Keratinocyte (primary cell): Measurements from ENCODE around the gene PAIP2B. TPM values are rescaled to one million over a fixed set of nuclear protein-coding genes. Genes with fewer than 3 reads are reported as not detected.

Experiments used
- DNase-seq: peaks from one replicate; pipeline ENCODE4 v3.0.0-alpha.2; 2011; ENCODE audit warnings: low read depth, missing footprints, low spot score
- FAIRE-seq: peaks from 2 replicates; lab custom pipeline; 2011; peaks lifted over from hg19 to GRCh38; lab: Jason Lieb, UNC
- H2AFZ ChIP-seq: 2 replicates; pipeline ENCODE4 v1.6.0; 2012; ENCODE audit warnings: low read length, control low read depth, inconsistent platforms; ENCODE audit not compliant: control insufficient read depth
- H3K27ac ChIP-seq: 2 replicates; pipeline ENCODE4 v1.5.1; 2011; ENCODE audit warnings: low read length; ENCODE audit not compliant: control insufficient read depth, insufficient read depth
- H3K27me3 ChIP-seq: 3 replicates; pipeline ENCODE4 v1.6.0; 2011; ENCODE audit warnings: low read length; ENCODE audit not compliant: control insufficient read depth, insufficient read depth; ENCODE audit errors: extremely low read depth
- H3K36me3 ChIP-seq, 2 experiments: 2 replicates in 1 of 2; 3 replicates in 1 of 2; pipeline ENCODE4 v1.5.1; 2011; ENCODE audit warnings: low read length in 2 of 2, mild to moderate bottlenecking in 1 of 2; ENCODE audit not compliant: control insufficient read depth in 2 of 2, insufficient read depth in 2 of 2; ENCODE audit errors: extremely low read depth in 1 of 2
- H3K4me1 ChIP-seq: 3 replicates; pipeline ENCODE4 v1.5.1; 2011; ENCODE audit warnings: low read length; ENCODE audit not compliant: control insufficient read depth, insufficient read depth; ENCODE audit errors: extremely low read depth
- H3K4me2 ChIP-seq: 3 replicates; pipeline ENCODE4 v1.6.0; 2011; ENCODE audit warnings: low read depth, low read length; ENCODE audit not compliant: control insufficient read depth, insufficient read depth; ENCODE audit errors: extremely low read depth
- H3K4me3 ChIP-seq, 3 experiments: fragments of 200-600 bp in 1 of 3; sonication (generic) in 1 of 3; 2 replicates in 2 of 3; 3 replicates in 1 of 3; pipeline ENCODE4 v1.5.1; 2011 to 2016; ENCODE audit warnings: low read length in 3 of 3, mild to moderate bottlenecking in 3 of 3, control low read depth in 2 of 3, inconsistent platforms in 1 of 3, low read depth in 1 of 3, mixed read lengths in 1 of 3, mixed run types in 1 of 3, moderate library complexity in 1 of 3; ENCODE audit not compliant: control insufficient read depth in 2 of 3, insufficient read depth in 2 of 3; ENCODE audit errors: extremely low read depth in 1 of 3
- H3K79me2 ChIP-seq: 2 replicates; pipeline ENCODE4 v1.6.0; 2012; ENCODE audit warnings: low read length; ENCODE audit not compliant: control insufficient read depth, insufficient read depth
- H3K9ac ChIP-seq: 3 replicates; pipeline ENCODE4 v1.6.0; 2011; ENCODE audit warnings: low read length; ENCODE audit not compliant: control insufficient read depth, insufficient read depth; ENCODE audit errors: extremely low read depth
- H3K9me1 ChIP-seq: 3 replicates; pipeline ENCODE4 v1.6.0; 2011; ENCODE audit warnings: low read length; ENCODE audit not compliant: control insufficient read depth, insufficient read depth; ENCODE audit errors: extremely low read depth
- H3K9me3 ChIP-seq: 2 replicates; pipeline ENCODE4 v1.5.1; 2012; ENCODE audit warnings: low read depth, low read length; ENCODE audit not compliant: control insufficient read depth
- H4K20me1 ChIP-seq: 3 replicates; pipeline ENCODE4 v1.6.0; 2011; ENCODE audit warnings: low read length; ENCODE audit not compliant: control insufficient read depth, insufficient read depth; ENCODE audit errors: extremely low read depth
- EZH2 ChIP-seq: IDR thresholded peaks from one replicate; pipeline ENCODE4 v1.6.1; 2012; ENCODE audit warnings: inconsistent platforms, mild to moderate bottlenecking, low read length, moderate library complexity
- dilution Hi-C: fragments of 300-500 bp; cut with MboI; formaldehyde crosslinking; loops from one replicate; pipeline ENCODE4 v1.7.0; 2020; ENCODE audit warnings: low sequenced_read_pairs; ENCODE audit not compliant: extremely low pct_ligation_motif_present
- polyA plus RNA-seq, 5 experiments: library from polyadenylated mRNA; depleted of rRNA in 3 of 5; stranded (reverse) in 3 of 5; stranded (forward) in 1 of 5; unstranded in 1 of 5; fragments of >200 nt; gene quantifications; 1 replicate in 1 of 5; 2 replicates in 3 of 5; 3 replicates in 1 of 5; pipeline versions ENCODE4 v1.2.1 to v1.2.3, GENCODE V29; 2011 to 2012; ENCODE audit warnings: missing spikeins in 2 of 5, low read depth in 1 of 5, low replicate concordance in 1 of 5
- TF ChIP-seq, protein P1 (sequence below), 3 experiments: IDR thresholded peaks in 1 of 3; conservative IDR thresholded peaks in 1 of 3; optimal IDR thresholded peaks in 1 of 3; 2 replicates in 2 of 3; 3 replicates in 1 of 3; pipeline versions ENCODE3 to v1.5.1; 2011; ENCODE audit warnings: low read length in 3 of 3, mild to moderate bottlenecking in 3 of 3, moderate library complexity in 2 of 3, control low read depth in 1 of 3, inconsistent platforms in 1 of 3; ENCODE audit not compliant: insufficient read depth in 2 of 3; ENCODE audit errors: extremely low read depth in 1 of 3

Gene PAIP2B
- polyA plus RNA-seq, 1 donor (not counting 4 experiments of a cell fraction or from before 2014, with no cell fraction given): 1.7 TPM

DNA sequence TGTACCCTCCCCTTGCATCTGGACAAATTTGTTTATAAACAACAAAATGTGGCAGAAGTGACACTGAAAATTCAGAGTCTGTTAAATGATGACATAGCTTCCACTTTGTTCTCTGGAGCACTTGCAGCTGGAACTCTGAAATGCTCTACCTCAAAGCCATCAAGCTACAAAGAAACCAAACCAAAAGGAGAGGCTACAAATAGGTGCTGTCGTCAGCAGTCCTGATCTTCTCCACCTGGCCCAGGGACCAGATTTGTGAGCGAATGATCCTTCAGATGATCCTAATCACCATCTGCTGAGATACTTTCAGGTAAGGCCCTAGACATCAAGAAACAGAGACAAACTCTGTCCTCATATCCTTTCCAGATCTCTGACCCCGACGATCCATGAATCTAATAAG lies 27.9 kb upstream of the PAIP2B start:
- Histone ChIP-seq H2AFZ (no peak overlapping the region), H3K4me3 (no peak overlapping the region), H3K4me2 (no peak overlapping the region), H3K9me1 (no peaks in the 10 kb centered on the region), H3K9ac (no peak overlapping the region), H3K79me2 (no peaks in the 10 kb centered on the region), H3K27ac (no peak overlapping the region), H3K36me3 (no peaks in the 10 kb centered on the region), H4K20me1 (no peaks in the 10 kb centered on the region), H3K9me3 (no peaks in the 10 kb centered on the region), H3K27me3 (no peaks in the 10 kb centered on the region), H3K4me1 (no peaks in the 10 kb centered on the region)
- no peak for FAIRE-seq
- DNase-seq: no peak
- TF ChIP-seq, protein P1, sequence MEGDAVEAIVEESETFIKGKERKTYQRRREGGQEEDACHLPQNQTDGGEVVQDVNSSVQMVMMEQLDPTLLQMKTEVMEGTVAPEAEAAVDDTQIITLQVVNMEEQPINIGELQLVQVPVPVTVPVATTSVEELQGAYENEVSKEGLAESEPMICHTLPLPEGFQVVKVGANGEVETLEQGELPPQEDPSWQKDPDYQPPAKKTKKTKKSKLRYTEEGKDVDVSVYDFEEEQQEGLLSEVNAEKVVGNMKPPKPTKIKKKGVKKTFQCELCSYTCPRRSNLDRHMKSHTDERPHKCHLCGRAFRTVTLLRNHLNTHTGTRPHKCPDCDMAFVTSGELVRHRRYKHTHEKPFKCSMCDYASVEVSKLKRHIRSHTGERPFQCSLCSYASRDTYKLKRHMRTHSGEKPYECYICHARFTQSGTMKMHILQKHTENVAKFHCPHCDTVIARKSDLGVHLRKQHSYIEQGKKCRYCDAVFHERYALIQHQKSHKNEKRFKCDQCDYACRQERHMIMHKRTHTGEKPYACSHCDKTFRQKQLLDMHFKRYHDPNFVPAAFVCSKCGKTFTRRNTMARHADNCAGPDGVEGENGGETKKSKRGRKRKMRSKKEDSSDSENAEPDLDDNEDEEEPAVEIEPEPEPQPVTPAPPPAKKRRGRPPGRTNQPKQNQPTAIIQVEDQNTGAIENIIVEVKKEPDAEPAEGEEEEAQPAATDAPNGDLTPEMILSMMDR (optimal IDR thresholded peaks at IDR 0.05 in 1 of 3, IDR thresholded peaks at IDR 0.05 in 1 of 3, conservative IDR thresholded peaks at IDR 0.05 in 1 of 3; ENCODE audit: extremely low read depth in 1 of 3, insufficient read depth in 2 of 3, low read length in 3 of 3): no peak
- TF ChIP-seq EZH2: no peak
- dilution Hi-C loops: no loop called here

DNA sequence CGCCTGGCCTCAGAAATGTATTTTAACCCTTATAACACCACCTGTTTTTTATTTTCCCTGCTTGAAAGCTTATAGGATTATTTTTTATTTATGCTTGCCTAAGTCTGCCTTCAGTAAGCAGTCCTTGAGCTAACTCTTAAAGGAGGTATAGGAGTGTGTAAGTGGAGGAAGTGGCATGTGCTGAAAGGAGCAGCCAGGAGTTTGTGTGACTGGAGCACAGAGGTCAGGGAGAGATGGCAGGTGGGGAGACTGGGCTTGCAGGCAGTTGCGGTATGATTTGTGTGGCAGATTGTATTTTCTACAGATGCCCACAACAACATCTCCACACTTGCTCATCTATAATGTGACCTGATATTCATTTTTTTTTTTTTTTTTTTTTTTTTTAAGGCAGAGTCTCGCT lies 27.2 kb upstream of the PAIP2B start:
- Histone ChIP-seq H3K4me1 (no peaks in the 10 kb centered on the region), H3K36me3 (no peaks in the 10 kb centered on the region), H3K9ac (no peak overlapping the region), H4K20me1 (no peaks in the 10 kb centered on the region), H3K4me3 (no peak overlapping the region), H3K27ac (no peak overlapping the region), H3K79me2 (no peaks in the 10 kb centered on the region), H3K4me2 (no peak overlapping the region), H3K9me3 (no peaks in the 10 kb centered on the region), H3K27me3 (no peaks in the 10 kb centered on the region), H2AFZ (no peak overlapping the region), H3K9me1 (no peaks in the 10 kb centered on the region)
- dilution Hi-C loops: no loop called here
- DNase-seq (no peak), FAIRE-seq (no peak)
- TF ChIP-seq EZH2: no peak
- TF ChIP-seq, protein P1 (optimal IDR thresholded peaks at IDR 0.05 in 1 of 3, IDR thresholded peaks at IDR 0.05 in 1 of 3, conservative IDR thresholded peaks at IDR 0.05 in 1 of 3; ENCODE audit: extremely low read depth in 1 of 3, insufficient read depth in 2 of 3, low read length in 3 of 3): no peak
